Measurements from ENCODE around the gene MTMR12. TPM values are rescaled to one million over a fixed set of nuclear protein-coding genes. Genes with fewer than 3 reads are reported as not detected.
A peak's percentile ranks its signal among the peaks of the same experiment; 100 is the strongest.

Gene MTMR12
- total RNA-seq, 1 experiment from 2014 or later: 19.8 TPM

DNA sequence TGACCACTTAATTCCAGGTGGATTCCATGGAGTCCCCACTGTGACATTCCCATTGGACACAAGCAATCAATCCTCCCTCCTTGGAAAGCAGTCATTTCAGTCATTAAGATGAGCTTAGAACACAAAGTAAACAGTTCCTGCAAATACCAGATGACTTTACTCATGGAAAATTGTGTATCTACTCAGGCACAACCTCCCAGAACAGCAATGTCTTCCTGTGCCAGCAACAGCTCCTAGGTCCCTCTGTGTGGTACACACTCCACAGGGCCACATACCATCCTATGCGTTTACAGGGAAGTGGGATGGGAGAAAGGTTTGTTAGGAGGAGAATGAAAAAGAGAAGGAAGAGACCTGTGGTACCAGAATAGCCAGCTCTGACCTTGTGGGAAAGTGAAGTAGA lies 53.7 kb downstream of the MTMR12 start:
- no peak for DNase-seq
- Histone ChIP-seq H3K9me3 (replicated peaks) (no peaks in the 10 kb centered on the region), H3K4me1 (no peaks in the 10 kb centered on the region), H3K27ac (no peak overlapping the region), H3K27me3 (no peaks in the 10 kb centered on the region), H3K4me3 (no peak overlapping the region), H3K36me3 (peaks cover 44% of the 10 kb centered on the region)

DNA sequence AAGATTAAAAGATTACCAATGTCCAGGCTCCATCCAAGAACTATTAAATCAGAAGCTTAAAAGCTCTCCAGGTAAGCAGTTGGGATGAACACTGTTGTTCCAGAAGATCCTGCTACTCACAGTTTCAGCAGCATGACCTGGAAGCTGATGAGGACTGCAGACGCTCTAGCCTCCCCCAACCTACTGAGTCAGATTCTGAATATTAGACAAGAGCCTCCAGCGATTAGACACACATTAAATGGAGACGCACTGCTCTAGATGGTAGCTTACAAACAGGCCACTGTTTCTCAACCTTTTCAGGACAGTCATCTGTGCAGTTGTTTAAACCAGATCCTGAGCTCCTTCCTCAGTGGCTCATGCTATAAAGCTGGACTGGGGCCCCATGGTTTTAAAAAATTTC lies 54.3 kb downstream of the MTMR12 start:
- DNase-seq: no peak
- H3K9me3 ChIP-seq (replicated peaks): no peaks in the 10 kb centered on the region
- no peak overlapping the region for H3K4me3 ChIP-seq
- H3K4me1 ChIP-seq: no peaks in the 10 kb centered on the region
- H3K36me3 ChIP-seq: peaks cover 45% of the 10 kb centered on the region
- H3K27me3 ChIP-seq: no peaks in the 10 kb centered on the region
- no peak overlapping the region for H3K27ac ChIP-seq

DNA sequence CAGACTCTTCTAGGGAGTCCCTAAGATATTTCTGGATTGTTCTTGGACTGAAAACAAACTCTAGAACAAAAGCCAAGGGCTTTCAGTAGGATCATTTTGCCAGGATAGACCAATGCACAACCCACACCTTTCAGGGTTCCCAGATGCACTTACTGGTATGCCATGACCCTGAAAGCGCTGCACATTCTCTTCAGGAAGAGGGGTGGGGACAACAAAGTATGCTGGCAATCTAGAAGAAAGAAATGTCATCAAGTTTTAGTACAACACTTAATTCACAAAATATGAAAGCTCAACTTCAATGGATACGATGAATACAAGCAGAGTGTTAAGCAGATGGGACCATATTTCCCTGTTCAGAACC lies 57.2 kb downstream of the MTMR12 start:
- Histone ChIP-seq H3K27ac (no peak overlapping the region), H3K4me3 (no peak overlapping the region), H3K27me3 (no peaks in the 10 kb centered on the region), H3K36me3 (peaks cover 47% of the 10 kb centered on the region), H3K4me1 (0 out of 2 replicates have a peak, but pooled peaks cover 4% of the 10 kb centered on the region), H3K9me3 (replicated peaks) (0 out of 2 replicates have a peak, but pooled peaks cover 3% of the 10 kb centered on the region)
- DNase-seq: no peak

DNA sequence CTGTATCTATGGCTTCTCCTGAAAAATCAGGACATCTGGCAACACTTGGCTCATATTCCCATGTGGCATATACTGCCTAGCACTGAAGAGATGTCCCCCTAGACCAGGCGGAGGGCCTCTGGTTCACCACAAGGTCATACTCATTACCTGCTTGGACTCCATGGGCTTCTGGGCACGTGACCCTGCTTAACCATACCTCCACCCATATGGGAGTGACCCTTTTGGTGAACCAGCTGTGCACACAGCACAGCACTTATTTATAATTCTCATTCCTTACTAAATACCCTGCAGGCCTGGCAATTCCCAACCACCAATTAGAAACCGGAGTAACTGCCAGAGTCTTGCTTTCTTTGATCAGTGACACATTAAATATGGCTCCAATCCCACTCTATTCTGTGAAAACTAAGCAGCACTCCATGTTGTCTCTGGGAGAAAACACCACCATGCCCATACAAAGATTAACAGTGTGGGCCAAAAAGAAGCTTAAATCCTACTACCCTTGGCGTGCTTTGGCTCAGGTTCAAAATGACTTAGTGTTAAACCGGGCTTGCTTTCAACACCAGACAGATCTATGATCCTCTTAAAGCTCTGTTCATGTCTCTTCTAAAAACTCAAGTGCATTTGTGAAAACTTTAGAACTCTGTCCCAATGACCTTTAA lies 57.7 kb downstream of the MTMR12 start:
- Histone ChIP-seq H3K27ac (no peak overlapping the region), H3K4me1 (0 out of 2 replicates have a peak, but pooled peaks cover 4% of the 10 kb centered on the region), H3K9me3 (replicated peaks) (0 out of 2 replicates have a peak, but pooled peaks cover 3% of the 10 kb centered on the region), H3K4me3 (no peak overlapping the region), H3K27me3 (no peaks in the 10 kb centered on the region), H3K36me3 (peaks cover 47% of the 10 kb centered on the region)
- DNase-seq: no peak

DNA sequence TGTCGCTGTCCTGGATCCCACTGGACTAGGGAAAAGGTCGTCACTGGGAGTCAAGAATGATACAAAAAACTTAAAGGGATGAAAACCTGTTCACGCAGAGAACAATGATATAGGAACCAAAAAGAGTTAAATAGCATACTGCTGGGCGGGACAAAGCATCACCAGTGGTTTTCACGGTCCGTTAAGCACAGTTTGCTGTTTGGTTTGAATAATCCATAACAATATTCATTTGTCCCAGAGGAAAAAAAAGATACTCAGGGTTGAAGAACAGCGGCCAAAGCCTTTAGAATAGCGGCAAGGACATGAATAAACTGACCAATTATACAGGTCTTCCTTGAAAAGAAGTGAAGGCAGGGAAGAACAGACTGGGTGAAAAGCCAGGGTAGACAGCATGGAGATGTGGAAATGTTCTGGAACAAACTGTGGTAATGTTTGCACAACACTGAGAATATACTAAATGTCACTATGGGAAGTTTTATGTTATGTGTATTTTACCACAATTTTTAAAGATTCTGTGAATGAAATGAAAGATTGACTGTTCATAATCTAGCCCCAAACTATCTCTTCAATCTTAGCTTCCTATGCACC lies 60.8 kb downstream of the MTMR12 start:
- H3K4me3 ChIP-seq: no peak overlapping the region
- no peaks in the 10 kb centered on the region for H3K27me3 ChIP-seq
- H3K4me1 ChIP-seq: 0 out of 2 replicates have a peak, but pooled peaks cover 4% of the 10 kb centered on the region
- 0 out of 2 replicates have a peak, but pooled peaks cover 3% of the 10 kb centered on the region for H3K9me3 ChIP-seq (replicated peaks)
- H3K27ac ChIP-seq: no peak overlapping the region
- DNase-seq: peak in 1 of 2 experiments; percentile 26
- H3K36me3 ChIP-seq: peaks cover 49% of the 10 kb centered on the region

DNA sequence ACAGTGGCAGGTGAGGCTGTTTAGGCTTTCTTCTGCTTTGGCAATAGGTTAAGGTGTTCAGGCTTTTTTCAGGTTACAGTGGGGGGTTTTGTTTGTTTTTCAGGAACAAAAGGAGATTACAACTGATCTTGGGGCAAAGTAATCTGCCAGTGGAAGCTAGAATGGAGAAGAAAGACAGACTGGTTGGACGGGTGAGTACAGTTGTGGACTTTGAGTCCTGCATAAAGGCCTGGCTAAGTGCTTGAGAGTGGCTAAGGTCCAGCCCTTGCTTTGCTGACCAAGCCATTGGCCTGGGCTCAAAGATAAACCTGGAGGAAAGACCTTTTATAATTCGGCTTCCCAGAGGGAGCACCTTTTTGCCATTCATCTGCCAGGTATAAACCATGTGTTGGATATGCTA lies 63.1 kb downstream of the MTMR12 start:
- Histone ChIP-seq H3K4me1 (0 out of 2 replicates have a peak, but pooled peaks cover 4% of the 10 kb centered on the region), H3K27ac (no peak overlapping the region), H3K27me3 (no peaks in the 10 kb centered on the region), H3K36me3 (peaks cover 46% of the 10 kb centered on the region), H3K4me3 (no peak overlapping the region), H3K9me3 (replicated peaks) (0 out of 2 replicates have a peak, but pooled peaks cover 3% of the 10 kb centered on the region)
- no peak for DNase-seq

DNA sequence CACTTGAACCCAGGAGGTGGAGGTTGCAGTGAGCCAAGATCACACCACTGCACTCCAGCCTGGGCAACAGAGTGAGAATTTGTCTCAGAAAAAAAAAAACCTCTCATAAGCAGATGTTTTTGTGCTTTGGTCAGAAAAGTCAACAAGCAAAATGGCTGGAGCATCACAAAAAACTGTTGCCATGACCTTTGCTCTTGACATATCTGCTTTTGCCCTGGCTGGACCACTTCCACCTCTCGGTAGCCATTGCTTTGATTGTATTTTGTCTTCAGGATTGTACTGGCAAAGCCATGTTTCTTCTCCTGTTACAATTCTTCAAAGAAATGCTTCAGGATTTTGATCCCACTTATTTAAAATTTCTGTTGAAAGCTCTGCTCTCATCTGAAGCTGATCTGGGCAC lies 67.0 kb downstream of the MTMR12 start:
- no peak overlapping the region for H3K4me3 ChIP-seq
- H3K36me3 ChIP-seq: peaks cover 32% of the 10 kb centered on the region
- DNase-seq: no peak
- no peak overlapping the region for H3K27ac ChIP-seq
- H3K27me3 ChIP-seq: no peaks in the 10 kb centered on the region
- no peaks in the 10 kb centered on the region for H3K9me3 ChIP-seq (replicated peaks)
- no peaks in the 10 kb centered on the region for H3K4me1 ChIP-seq

DNA sequence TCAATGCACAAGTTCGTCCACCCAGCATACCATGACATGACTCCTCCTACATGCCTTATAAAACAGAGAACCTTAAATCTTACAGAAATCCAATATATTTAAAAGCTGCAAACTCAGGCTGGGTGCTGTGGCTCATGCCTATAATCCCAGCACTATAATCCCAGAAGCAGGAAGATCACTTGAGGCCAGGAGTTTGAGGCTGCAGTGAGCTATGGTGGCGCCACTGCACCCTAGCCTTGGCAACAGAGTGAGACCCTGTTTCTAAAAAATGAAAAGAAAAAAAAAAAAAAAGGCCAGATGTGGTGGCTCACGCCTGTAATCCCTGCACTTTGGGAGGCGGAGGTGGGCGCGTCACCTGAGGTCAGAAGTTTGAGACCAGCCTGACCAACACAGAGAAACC lies 68.7 kb downstream of the MTMR12 start:
- Histone ChIP-seq H3K4me3 (no peak overlapping the region), H3K4me1 (no peaks in the 10 kb centered on the region), H3K36me3 (peaks cover 34% of the 10 kb centered on the region), H3K27ac (no peak overlapping the region), H3K9me3 (replicated peaks) (no peaks in the 10 kb centered on the region), H3K27me3 (no peaks in the 10 kb centered on the region)
- no peak for DNase-seq

DNA sequence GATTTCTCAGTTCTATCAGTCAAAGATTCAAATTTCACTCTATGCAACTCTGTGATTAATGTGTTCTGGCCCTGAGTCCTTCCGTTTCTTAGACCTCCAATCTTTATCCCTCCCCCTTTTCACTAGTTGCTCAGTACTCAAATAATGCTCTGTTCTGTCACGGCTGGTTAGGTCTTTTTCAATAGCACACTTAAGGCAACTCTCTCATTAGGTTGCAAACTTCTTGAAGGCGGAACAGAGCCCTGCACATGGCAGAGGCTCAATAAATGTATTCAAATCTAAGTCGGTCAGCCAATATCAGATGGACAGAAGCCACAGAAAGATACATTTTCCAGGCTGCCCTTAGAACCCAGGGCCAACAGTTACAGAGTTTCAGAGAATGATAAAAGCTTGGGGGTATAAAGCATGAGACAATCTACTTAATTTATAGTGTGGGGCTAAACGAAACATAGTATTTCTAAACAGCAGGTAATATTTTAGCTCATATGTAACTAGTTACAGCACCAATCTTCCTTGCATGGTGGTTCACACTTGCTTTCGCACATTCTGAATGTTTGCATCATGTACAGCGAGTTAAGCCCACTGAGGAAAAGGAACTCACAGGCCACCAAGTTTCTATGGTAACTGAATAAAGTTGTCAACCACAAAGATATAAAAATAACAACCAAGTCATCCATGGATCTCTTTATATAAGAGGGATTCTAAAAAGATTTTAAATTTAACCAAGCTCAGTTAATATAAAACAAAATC lies 71.5 kb downstream of the MTMR12 start:
- Histone ChIP-seq H3K4me1 (no peaks in the 10 kb centered on the region), H3K27me3 (no peaks in the 10 kb centered on the region), H3K4me3 (no peak overlapping the region), H3K36me3 (peaks cover 23% of the 10 kb centered on the region), H3K9me3 (replicated peaks) (no peaks in the 10 kb centered on the region), H3K27ac (no peak overlapping the region)
- no peak for DNase-seq

DNA sequence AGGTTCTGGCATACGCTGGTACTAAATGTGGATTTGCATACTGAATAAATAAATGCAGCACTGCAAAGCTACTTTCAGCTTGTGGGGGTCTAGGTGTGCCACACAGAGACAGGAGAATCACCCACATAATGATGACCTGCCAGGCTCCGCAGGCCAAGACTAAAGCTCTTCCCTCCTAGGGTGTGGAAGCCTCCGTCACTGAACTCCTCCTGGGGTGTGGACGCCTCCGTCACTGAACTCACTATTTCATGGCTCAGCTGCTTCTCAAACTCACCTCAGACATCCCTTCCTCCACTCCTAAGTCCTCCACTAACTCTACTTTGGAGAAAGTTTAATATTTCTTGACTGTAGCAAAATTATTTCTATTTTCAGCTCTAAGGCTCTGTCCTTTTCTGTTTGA lies 73.4 kb downstream of the MTMR12 start:
- no peak overlapping the region for H3K4me3 ChIP-seq
- H3K9me3 ChIP-seq (replicated peaks): no peaks in the 10 kb centered on the region
- H3K27me3 ChIP-seq: no peaks in the 10 kb centered on the region
- peaks cover 22% of the 10 kb centered on the region for H3K36me3 ChIP-seq
- no peak overlapping the region for H3K27ac ChIP-seq
- no peaks in the 10 kb centered on the region for H3K4me1 ChIP-seq
- DNase-seq: no peak

DNA sequence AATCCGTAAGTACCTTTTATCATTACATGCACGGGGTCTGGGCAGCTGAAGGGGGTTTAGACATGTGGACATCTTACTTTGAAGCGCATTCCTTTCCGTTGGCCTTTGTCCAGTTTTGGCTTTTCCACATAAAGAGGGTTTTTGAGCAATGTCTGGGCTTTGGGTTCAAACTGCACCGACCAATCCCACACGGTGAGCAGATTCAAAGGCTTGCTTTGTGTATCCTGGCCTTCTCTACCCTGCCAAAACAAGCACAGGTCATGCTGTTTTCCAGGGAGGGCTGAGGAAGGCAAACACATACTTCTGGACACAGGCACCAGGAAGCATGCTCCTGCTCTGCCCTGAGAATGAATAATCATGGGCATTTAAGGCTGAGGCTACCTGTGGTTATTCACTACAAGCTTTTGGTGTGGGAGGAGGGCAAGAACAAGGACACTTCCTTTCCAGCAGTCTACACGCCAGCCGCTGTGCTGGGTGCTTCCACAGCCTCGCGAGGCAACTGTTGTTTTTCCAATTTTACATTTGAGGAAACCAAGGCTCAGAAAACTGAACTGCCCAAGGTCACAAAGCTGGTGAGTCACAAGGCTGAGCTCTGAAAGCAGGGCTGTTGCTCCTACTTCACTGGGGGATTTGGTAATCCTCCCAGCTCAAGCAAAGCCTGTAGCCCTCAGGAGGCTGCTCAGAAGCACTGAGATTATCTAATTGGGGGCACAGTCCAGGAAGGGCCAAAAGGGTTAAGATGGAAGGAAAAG lies 78.9 kb downstream of the MTMR12 start:
- Histone ChIP-seq H3K4me1 (no peaks in the 10 kb centered on the region), H3K27ac (no peak overlapping the region), H3K36me3 (peaks cover 13% of the 10 kb centered on the region), H3K4me3 (no peak overlapping the region), H3K27me3 (no peaks in the 10 kb centered on the region), H3K9me3 (replicated peaks) (no peaks in the 10 kb centered on the region)
- no peak for DNase-seq

DNA sequence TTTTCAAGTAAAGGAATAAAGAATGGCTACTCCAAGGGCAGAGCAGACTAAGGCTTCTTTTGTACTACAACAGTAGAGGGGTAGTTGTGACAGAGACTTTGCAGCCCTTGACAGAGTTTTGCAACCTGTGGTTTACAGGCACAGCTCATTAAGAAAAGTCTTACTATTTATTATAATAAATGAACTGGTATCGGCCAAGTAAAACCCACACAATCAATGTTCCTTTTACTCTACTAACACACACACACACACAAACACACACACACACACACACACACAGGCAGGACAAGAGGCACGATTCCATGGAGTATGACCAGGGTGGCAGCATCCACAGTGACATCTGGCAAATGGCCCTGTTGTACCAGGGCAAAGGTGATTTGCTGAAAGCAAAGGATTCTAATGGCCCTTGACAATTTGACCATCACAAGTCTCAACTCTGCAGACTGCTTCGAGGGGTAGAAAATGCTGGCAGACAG lies 79.5 kb downstream of the MTMR12 start:
- H3K27ac ChIP-seq: no peak overlapping the region
- H3K27me3 ChIP-seq: no peaks in the 10 kb centered on the region
- no peaks in the 10 kb centered on the region for H3K9me3 ChIP-seq (replicated peaks)
- H3K4me1 ChIP-seq: no peaks in the 10 kb centered on the region
- H3K4me3 ChIP-seq: no peak overlapping the region
- H3K36me3 ChIP-seq: peaks cover 10% of the 10 kb centered on the region
- DNase-seq: no peak

DNA sequence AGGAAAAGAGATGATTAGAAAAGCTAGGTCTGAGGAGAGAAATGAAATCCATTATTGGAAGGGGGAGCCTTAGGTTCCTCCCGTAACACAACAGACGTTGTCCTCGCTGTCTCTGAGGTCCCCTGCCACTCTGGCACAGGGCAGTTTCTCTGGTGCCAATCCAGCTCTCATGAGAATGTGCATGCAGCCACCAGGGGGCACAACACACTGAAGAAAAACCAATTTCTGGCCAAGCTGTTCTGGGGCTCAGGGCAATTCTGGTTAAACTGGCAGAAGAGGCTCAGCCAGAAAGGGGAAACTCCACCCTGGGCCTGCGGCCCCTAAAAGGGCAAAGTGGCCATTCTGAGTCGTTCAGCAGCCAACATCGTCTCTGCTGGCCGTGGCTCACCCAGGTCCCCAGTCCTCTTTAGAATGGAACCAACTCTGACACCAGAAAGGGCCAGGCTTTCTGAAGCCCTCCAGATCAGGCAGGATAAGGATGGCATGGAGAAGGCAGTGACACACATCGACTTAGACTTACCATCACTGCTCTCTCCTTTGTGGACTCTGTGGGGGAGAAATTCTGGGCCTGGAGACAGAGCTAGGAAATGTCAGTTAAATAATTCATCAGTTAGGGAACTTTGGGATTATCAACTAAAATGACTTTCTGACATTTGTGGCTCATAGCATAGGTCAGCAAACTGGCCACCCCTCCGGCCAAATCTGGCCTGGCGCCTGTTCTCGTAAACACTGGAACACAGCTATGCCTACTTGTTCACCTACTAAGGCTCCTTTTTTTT lies 80.1 kb downstream of the MTMR12 start:
- H3K9me3 ChIP-seq (replicated peaks): no peaks in the 10 kb centered on the region
- H3K36me3 ChIP-seq: peaks cover 10% of the 10 kb centered on the region
- H3K27me3 ChIP-seq: no peaks in the 10 kb centered on the region
- H3K4me3 ChIP-seq: no peak overlapping the region
- H3K4me1 ChIP-seq: no peaks in the 10 kb centered on the region
- H3K27ac ChIP-seq: no peak overlapping the region
- DNase-seq: peak; percentile 59 to 80

DNA sequence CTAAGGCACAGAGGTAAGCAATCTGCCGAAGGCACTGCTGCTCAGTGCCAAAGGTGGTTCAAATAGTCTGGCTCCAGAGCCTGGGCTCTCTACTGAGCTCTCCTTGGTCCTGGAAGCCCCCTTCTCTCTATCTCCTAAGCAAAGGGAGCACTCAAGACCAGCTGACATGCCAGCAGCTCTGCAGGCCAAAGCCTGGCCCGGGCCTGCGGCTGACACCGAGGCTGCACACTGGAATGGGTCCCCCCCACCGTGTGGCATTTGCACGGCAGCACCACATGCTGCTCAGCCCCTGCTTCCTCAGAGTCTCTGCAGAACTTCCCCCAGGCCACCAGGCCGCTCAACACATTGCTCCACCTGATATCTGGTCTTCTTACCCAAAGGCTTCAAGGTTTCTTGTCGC lies 80.8 kb downstream of the MTMR12 start:
- H3K27me3 ChIP-seq: no peaks in the 10 kb centered on the region
- H3K9me3 ChIP-seq (replicated peaks): no peaks in the 10 kb centered on the region
- H3K27ac ChIP-seq: no peak overlapping the region
- H3K36me3 ChIP-seq: peaks cover 8% of the 10 kb centered on the region
- no peak for DNase-seq
- H3K4me1 ChIP-seq: no peaks in the 10 kb centered on the region
- no peak overlapping the region for H3K4me3 ChIP-seq

Data from SJCRH30 (cell line).